C4-2B (cell line): Measurements from ENCODE around the gene CADM1.

Experiments used
- CTCF ChIP-seq: fragments of 450-650 bp; conservative IDR thresholded peaks from 2 replicates; pipeline ENCODE4 v1.5.1; 2017; ENCODE audit warnings: mild to moderate bottlenecking
- ZFX ChIP-seq: fragments of 450-650 bp; IDR thresholded peaks from 2 replicates; pipeline ENCODE4 v1.6.1; 2017

- TF ChIP-seq CTCF (no peak; the same call in 1 of the 2 replicates), ZFX (no peak)
These were observed 7.3 kb downstream of the CADM1 start for GRCh38 chr11:115496892-115497291.
